Measurements from ENCODE around the gene ATL2.

Gene ATL2

DNA sequence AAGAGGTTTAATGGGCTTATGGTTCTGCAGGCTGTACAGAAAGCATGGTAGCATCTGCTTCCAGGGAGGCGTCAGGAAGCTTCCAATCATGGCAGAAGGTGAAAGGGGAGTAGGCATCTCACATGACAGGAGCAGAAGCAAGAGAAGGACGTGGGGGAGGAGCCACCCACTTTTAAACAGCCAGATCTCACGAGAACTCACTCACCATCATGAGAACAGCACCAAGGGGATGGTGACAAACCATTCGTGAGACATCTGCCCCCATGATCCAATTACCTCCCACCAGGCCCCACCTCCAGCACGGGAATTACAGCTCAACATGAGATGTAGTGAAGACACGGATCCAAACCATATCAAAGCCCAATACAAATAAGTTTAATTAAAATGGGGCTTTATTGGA, 113.8 kb downstream of the ATL2 start:
- TF ChIP-seq, protein P1, sequence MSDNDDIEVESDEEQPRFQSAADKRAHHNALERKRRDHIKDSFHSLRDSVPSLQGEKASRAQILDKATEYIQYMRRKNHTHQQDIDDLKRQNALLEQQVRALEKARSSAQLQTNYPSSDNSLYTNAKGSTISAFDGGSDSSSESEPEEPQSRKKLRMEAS (IDR thresholded peaks at IDR 0.05; ENCODE audit: low read depth, low read length), result no peak
- TF ChIP-seq MYC (IDR thresholded peaks at IDR 0.05; ENCODE audit: low read depth, low read length) (no peak), POLR2A (IDR thresholded peaks at IDR 0.05; ENCODE audit: extremely low read depth, insufficient read length) (no peak)
- TF ChIP-seq, protein P2, sequence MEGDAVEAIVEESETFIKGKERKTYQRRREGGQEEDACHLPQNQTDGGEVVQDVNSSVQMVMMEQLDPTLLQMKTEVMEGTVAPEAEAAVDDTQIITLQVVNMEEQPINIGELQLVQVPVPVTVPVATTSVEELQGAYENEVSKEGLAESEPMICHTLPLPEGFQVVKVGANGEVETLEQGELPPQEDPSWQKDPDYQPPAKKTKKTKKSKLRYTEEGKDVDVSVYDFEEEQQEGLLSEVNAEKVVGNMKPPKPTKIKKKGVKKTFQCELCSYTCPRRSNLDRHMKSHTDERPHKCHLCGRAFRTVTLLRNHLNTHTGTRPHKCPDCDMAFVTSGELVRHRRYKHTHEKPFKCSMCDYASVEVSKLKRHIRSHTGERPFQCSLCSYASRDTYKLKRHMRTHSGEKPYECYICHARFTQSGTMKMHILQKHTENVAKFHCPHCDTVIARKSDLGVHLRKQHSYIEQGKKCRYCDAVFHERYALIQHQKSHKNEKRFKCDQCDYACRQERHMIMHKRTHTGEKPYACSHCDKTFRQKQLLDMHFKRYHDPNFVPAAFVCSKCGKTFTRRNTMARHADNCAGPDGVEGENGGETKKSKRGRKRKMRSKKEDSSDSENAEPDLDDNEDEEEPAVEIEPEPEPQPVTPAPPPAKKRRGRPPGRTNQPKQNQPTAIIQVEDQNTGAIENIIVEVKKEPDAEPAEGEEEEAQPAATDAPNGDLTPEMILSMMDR (IDR thresholded peaks at IDR 0.05; ENCODE audit: low read depth, low read length), result no peak
- DNase-seq (ENCODE audit: low read depth), result no peak
- no peak overlapping the region for H3K4me3 ChIP-seq (ENCODE audit: low read depth, low read length)

DNA sequence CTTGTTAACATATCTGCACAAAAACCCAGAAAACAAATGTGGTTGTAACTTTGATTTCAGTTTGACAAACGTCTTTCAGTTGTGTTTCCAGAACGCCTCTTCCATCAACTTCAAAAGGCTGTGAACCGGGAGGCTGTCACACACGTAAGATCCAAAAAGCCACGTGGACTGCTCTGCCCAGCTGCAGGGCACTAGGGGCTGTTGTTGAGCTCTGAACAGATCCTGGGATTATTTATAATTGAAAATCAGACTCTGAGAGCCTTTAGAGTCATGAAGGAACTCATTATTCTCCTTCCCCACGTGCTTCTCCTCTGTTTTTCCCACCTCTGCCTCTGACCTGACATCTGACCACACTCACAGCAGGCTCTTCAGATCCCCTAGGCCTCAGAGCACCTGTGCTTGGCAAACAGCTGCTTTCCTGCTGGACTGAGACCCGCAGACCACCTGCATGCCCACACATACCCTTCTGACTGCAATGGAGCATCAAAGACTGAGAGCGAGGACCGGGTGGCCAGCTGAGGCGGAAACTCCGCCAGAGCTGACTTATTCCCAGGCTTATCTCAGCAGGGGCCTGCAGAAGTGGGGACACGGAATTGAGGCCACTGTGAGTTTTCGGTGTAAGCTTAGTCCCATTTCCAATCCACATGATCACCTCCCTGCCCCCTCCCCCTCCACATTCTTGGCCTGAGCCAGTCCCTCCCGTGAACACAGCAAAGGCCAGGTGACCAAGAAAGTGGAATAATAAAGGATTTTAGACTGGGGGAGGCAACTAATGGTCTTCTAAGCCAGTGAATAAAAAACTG, 114.8 kb downstream of the ATL2 start:
- no peak for DNase-seq (ENCODE audit: low read depth)
- no peak overlapping the region for H3K4me3 ChIP-seq (ENCODE audit: low read depth, low read length)
- TF ChIP-seq, protein P2 (IDR thresholded peaks at IDR 0.05; ENCODE audit: low read depth, low read length), result no peak
- TF ChIP-seq, protein P1 (IDR thresholded peaks at IDR 0.05; ENCODE audit: low read depth, low read length), result no peak
- TF ChIP-seq MYC (IDR thresholded peaks at IDR 0.05; ENCODE audit: low read depth, low read length), result no peak
- TF ChIP-seq POLR2A (IDR thresholded peaks at IDR 0.05; ENCODE audit: extremely low read depth, insufficient read length), result no peak

DNA sequence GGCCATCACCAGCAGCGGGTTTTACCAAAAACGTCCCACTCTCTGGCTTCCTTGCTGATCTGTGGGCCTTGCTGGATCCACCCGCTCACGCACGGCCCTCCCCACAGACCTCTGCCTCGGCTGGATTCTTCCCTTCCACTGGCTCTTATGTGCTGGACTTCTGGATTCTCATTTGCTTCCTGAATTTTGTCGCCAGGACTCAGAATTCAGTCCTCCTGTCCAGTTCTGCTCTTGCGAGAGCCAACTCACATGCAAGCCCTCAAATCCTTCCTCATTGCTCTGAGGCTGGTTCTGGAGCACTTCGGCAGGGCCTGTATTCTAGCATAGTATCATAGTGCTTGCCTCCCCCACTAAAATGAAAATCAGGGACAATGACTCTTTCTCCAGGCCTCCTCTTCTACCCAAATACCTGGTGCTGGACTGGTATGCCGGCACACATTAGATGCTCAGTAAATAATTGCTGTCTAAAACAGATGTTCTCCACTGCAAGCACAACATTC, 115.5 kb downstream of the ATL2 start:
- no peak overlapping the region for H3K4me3 ChIP-seq (ENCODE audit: low read depth, low read length)
- no peak for DNase-seq (ENCODE audit: low read depth)
- TF ChIP-seq, protein P1 (IDR thresholded peaks at IDR 0.05; ENCODE audit: low read depth, low read length), result no peak
- TF ChIP-seq, protein P2 (IDR thresholded peaks at IDR 0.05; ENCODE audit: low read depth, low read length), result no peak
- TF ChIP-seq MYC (IDR thresholded peaks at IDR 0.05; ENCODE audit: low read depth, low read length), result no peak
- no peak for TF ChIP-seq POLR2A (IDR thresholded peaks at IDR 0.05; ENCODE audit: extremely low read depth, insufficient read length)

DNA sequence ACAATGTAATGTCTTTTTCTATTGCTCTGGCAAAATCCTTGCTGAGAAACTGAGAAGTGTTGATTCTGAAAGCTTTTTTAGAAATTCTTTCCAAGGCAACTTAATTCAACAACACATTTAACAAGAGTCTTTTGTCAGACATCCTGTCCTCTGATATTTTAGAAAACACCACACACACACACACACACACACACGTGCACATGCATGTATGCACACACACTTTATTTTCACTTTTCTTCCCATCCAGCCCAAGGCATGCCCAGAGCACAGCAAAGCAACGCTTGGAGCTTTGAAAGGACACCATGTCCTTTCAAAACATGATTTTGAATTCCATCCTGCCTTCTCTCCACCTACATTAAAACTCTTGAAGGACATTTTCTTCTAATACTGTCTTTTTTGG, 116.1 kb downstream of the ATL2 start:
- DNase-seq (ENCODE audit: low read depth), result no peak
- TF ChIP-seq POLR2A (IDR thresholded peaks at IDR 0.05; ENCODE audit: extremely low read depth, insufficient read length) (no peak), MYC (IDR thresholded peaks at IDR 0.05; ENCODE audit: low read depth, low read length) (no peak)
- TF ChIP-seq, protein P2 (IDR thresholded peaks at IDR 0.05; ENCODE audit: low read depth, low read length), result no peak
- TF ChIP-seq, protein P1 (IDR thresholded peaks at IDR 0.05; ENCODE audit: low read depth, low read length), result no peak
- H3K4me3 ChIP-seq (ENCODE audit: low read depth, low read length), result no peak overlapping the region

DNA sequence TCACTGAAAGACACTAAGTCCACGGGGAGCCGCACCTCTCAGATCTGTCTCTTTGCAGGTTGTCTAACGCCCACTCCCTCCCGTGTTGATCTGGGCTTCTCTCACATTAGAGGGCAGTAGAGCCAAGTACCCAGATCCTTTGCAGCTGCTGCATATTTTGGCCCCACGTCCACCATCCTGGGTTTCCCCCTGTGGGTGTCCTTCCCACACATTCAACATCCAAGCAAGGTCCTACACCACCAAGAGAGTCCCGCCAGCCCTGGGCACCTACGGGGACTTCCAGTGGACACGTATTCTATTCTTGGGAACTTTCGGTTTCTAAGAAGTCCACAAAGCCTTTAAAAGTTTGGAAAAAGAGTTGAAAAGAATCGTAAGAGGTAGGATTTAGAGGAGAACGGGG, 116.6 kb downstream of the ATL2 start:
- TF ChIP-seq POLR2A (IDR thresholded peaks at IDR 0.05; ENCODE audit: extremely low read depth, insufficient read length), result no peak
- TF ChIP-seq, protein P1 (IDR thresholded peaks at IDR 0.05; ENCODE audit: low read depth, low read length), result no peak
- TF ChIP-seq, protein P2 (IDR thresholded peaks at IDR 0.05; ENCODE audit: low read depth, low read length), result no peak
- no peak for TF ChIP-seq MYC (IDR thresholded peaks at IDR 0.05; ENCODE audit: low read depth, low read length)
- peak; percentile 10 for DNase-seq (ENCODE audit: low read depth)
- no peak overlapping the region for H3K4me3 ChIP-seq (ENCODE audit: low read depth, low read length)

All from NB4 (cell line).